HCT116 (cell line): ENCODE measurements around the gene LCLAT1. TPM values are rescaled to one million over a fixed set of nuclear protein-coding genes. Genes with fewer than 3 reads are reported as not detected.

Experiments
- ATAC-seq: fragments of 200-7000 bp; cut with Tn5 transposase; 2 replicates; pipeline ENCODE4 v1.9.1; 2020; ENCODE audit warnings: mild to moderate bottlenecking, moderate library complexity
- BruUV-seq: library from RNA; stranded (reverse); fragments of 400-500 nt; replicated peaks from 2 replicates; lab custom pipeline; 2021; lab: Mats Ljungman, UMichigan
- CTCF ChIA-PET: fragments of 300-600 bp; sonication (Branson Sonifier 250); formaldehyde crosslinking; loops from one replicate; lab custom pipeline; 2021; ENCODE audit warnings: antibody characterized with exemption; lab: Charles Lee
- POLR2A ChIA-PET: fragments of 300-600, 350-600 bp; sonication (Branson Sonifier 250); formaldehyde crosslinking; loops from one replicate; lab custom pipeline; 2021; ENCODE audit warnings: antibody characterized with exemption; lab: Charles Lee
- RAD21 ChIA-PET, 2 experiments: fragments of 300-600 bp; sonication (Branson Sonifier 250); formaldehyde crosslinking; loops; one replicate each; lab custom pipeline; 2023; ENCODE audit warnings: low total read pairs in 2 of 2; ENCODE audit not compliant: uncharacterized antibody in 2 of 2, unreplicated experiment in 2 of 2, low non-redundant PET in 1 of 2; lab: Charles Lee
- DNase-seq: peaks from one replicate; pipeline ENCODE4 v3.0.0-alpha.2; 2010; ENCODE audit warnings: low read depth, low spot score
- H2AFZ ChIP-seq: fragments of 200-600 bp; shearing (Covaris generic), sonication (generic); 2 replicates; pipeline ENCODE4 v1.6.1; 2017; ENCODE audit warnings: low read depth, mixed run types, mixed read lengths, antibody characterized with exemption, low read length; ENCODE audit not compliant: poor library complexity, severe bottlenecking
- H3K27ac ChIP-seq: 2 replicates; pipeline ENCODE4 v1.5.1; 2012; ENCODE audit warnings: low read depth, low read length
- H3K27me3 ChIP-seq: fragments of 200-600 bp; sonication (generic); 2 replicates; pipeline ENCODE4 v1.6.1; 2016; ENCODE audit warnings: mixed run types, low read length, mixed read lengths; ENCODE audit not compliant: insufficient read depth
- H3K36me3 ChIP-seq, 2 experiments: fragments of 200-500 bp in 1 of 2; fragments of 200-600 bp in 1 of 2; sonication (Bioruptor generic) in 1 of 2; sonication (generic) in 1 of 2; 2 replicates each; pipeline versions ENCODE4 v1.5.1 to v1.6.1; 2014 to 2016; ENCODE audit warnings: low read length in 2 of 2, inconsistent platforms in 1 of 2, mixed read lengths in 1 of 2, mixed run types in 1 of 2; ENCODE audit not compliant: insufficient read depth in 2 of 2, control insufficient read depth in 1 of 2
- H3K4me1 ChIP-seq, 2 experiments: fragments of 200-600 bp in 1 of 2; sonication (generic) in 1 of 2; 2 replicates each; pipeline versions ENCODE4 v1.5.1 to v1.6.1; 2012 to 2017; ENCODE audit warnings: low read length in 2 of 2, inconsistent platforms in 1 of 2, mild to moderate bottlenecking in 1 of 2, mixed read lengths in 1 of 2, mixed run types in 1 of 2, moderate library complexity in 1 of 2; ENCODE audit not compliant: insufficient read depth in 2 of 2, control insufficient read depth in 1 of 2
- H3K4me2 ChIP-seq: fragments of 200-600 bp; sonication (generic); 2 replicates; pipeline ENCODE4 v1.6.1; 2017; ENCODE audit warnings: mixed run types, low read length, mixed read lengths
- H3K4me3 ChIP-seq, 2 experiments: fragments of 200-600 bp in 1 of 2; sonication (generic) in 1 of 2; replicated peaks in 1 of 2; 2 replicates each; pipeline ENCODE4 v1.5.1; 2011 to 2016; ENCODE audit warnings: low read length in 2 of 2, control low read depth in 1 of 2, low read depth in 1 of 2, mild to moderate bottlenecking in 1 of 2, mixed read lengths in 1 of 2, mixed run types in 1 of 2
- H3K79me2 ChIP-seq: fragments of 200-600 bp; sonication (generic); 2 replicates; pipeline ENCODE4 v1.6.1; 2017; ENCODE audit warnings: mild to moderate bottlenecking, mixed run types, low read length, moderate library complexity, mixed read lengths; ENCODE audit not compliant: insufficient read depth
- H3K9ac ChIP-seq: fragments of 200-600 bp; sonication (generic); 2 replicates; pipeline ENCODE4 v1.6.1; 2016; ENCODE audit warnings: low read length, mixed read lengths
- H3K9me2 ChIP-seq: fragments of 200-600 bp; sonication (generic), shearing (Covaris generic); 2 replicates; pipeline ENCODE4 v1.6.1; 2017; ENCODE audit warnings: mixed run types, mild to moderate bottlenecking, moderate library complexity; ENCODE audit not compliant: insufficient read depth
- H3K9me3 ChIP-seq, 2 experiments: fragments of 200-500 bp in 1 of 2; fragments of 200-600 bp in 1 of 2; sonication (Bioruptor generic) in 1 of 2; sonication (generic) in 1 of 2; 2 replicates each; pipeline ENCODE4 v1.6.1; 2014 to 2017; ENCODE audit warnings: low read length in 2 of 2, mixed read lengths in 2 of 2, inconsistent platforms in 1 of 2, low read depth in 1 of 2, mild to moderate bottlenecking in 1 of 2, mixed run types in 1 of 2, moderate library complexity in 1 of 2; ENCODE audit not compliant: control insufficient read depth in 1 of 2, insufficient read depth in 1 of 2
- H4K20me1 ChIP-seq: fragments of 200-600 bp; sonication (generic), shearing (Covaris generic); 2 replicates; pipeline ENCODE4 v1.6.1; 2017; ENCODE audit warnings: mixed run types, mild to moderate bottlenecking, moderate library complexity; ENCODE audit not compliant: insufficient read depth
- CEBPB ChIP-seq: IDR thresholded peaks from 2 replicates; pipeline ENCODE4 v1.6.1; 2012; ENCODE audit warnings: low read depth
- EGR1 ChIP-seq: IDR thresholded peaks from 2 replicates; pipeline ENCODE4 v1.6.1; 2012; ENCODE audit warnings: low read depth
- EZH2 ChIP-seq: fragments of 200-600 bp; sonication (generic); IDR thresholded peaks from 2 replicates; pipeline ENCODE4 v1.6.1; 2017; ENCODE audit warnings: antibody characterized with exemption, mixed run types
- EZH2phosphoT487 ChIP-seq: fragments of 200-600 bp; IDR thresholded peaks from 2 replicates; pipeline ENCODE4 v1.6.1; 2018; ENCODE audit warnings: antibody characterized with exemption, borderline replicate concordance
- FOSL1 ChIP-seq: IDR thresholded peaks from 2 replicates; pipeline ENCODE4 v1.6.1; 2012; ENCODE audit warnings: low read depth
- POLR2A ChIP-seq: IDR thresholded peaks from 2 replicates; pipeline ENCODE4 v1.7.0; 2011; ENCODE audit warnings: borderline replicate concordance; ENCODE audit not compliant: insufficient read depth, insufficient read length; ENCODE audit errors: extremely low read depth
- POLR2AphosphoS5 ChIP-seq: IDR thresholded peaks from 2 replicates; pipeline ENCODE4 v1.6.1; 2011; ENCODE audit warnings: mild to moderate bottlenecking, low read depth, low read length, moderate library complexity
- SIN3A ChIP-seq: IDR thresholded peaks from 2 replicates; pipeline ENCODE4 v1.6.1; 2012; ENCODE audit warnings: low read depth
- SP1 ChIP-seq: IDR thresholded peaks from 2 replicates; pipeline ENCODE4 v1.6.1; 2012; ENCODE audit warnings: low read depth
- ZFX ChIP-seq: fragments of 450-650 bp; IDR thresholded peaks from 2 replicates; pipeline ENCODE4 v1.6.1; 2017
- ZNF274 ChIP-seq: fragments of 200-500 bp; sonication (Bioruptor generic); IDR thresholded peaks from 2 replicates; pipeline ENCODE4 v1.6.1; 2014; ENCODE audit warnings: mild to moderate bottlenecking, low read depth, low read length, inconsistent platforms
- intact Hi-C: fragments of 100-400 bp; cut with micrococcal nuclease; formaldehyde crosslinking; loops from 2 replicates; pipeline ENCODE4 v1.10.0; 2022
- total RNA-seq: library from RNA; stranded (reverse); gene quantifications from one replicate; pipeline ENCODE4 v1.2.1, GENCODE V29; 2021; ENCODE audit not compliant: unreplicated experiment
- TF ChIP-seq, protein P1 (sequence below): IDR thresholded peaks from 2 replicates; pipeline ENCODE4 v1.6.1; 2012
- TF ChIP-seq, protein P2 (sequence below): IDR thresholded peaks from 2 replicates; pipeline ENCODE4 v1.6.1; 2011; ENCODE audit warnings: mild to moderate bottlenecking, low read length, moderate library complexity; ENCODE audit not compliant: insufficient replicate concordance; ENCODE audit errors: extremely low read depth
- TF ChIP-seq, protein P3 (sequence below): IDR thresholded peaks from 2 replicates; pipeline ENCODE4 v1.6.1; 2012; ENCODE audit warnings: low read depth

LCLAT1 gene
- total RNA-seq, 1 experiment from 2014 or later = 36.2 TPM

DNA sequence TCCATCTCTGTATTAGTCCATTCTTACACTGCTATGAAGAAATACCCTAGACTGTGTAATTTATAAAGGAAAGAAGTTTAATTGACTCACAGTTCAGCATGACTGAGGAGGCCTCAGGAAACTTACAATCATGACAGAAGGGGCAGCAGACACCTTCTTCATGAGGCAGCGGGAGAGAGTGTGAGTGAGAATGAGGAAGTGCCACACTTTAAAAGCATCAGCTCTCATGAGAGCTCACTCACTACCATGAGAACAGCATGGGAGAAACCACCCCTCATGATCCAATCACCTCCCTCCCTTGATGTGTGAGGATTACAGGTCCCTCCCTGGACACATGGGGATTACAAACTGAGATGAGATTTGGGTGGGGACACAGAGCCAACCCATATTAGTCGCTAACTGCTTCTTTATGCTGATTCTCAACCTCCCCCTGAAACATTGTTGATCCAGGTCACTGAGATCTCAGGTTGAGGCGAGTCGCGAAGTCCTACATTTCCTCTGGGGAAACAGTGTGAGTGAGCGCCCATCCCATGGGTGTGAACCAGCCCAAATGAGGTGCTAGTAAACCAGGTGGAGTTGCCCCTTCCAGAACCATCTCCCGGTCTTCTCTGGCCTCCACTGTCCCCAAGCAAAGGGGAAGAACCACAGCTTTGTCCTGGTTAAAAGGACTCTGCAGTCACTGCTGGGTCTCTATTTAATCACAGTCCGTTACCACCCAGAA lies 236.3 kb downstream of the LCLAT1 start:
- Histone ChIP-seq H3K4me2 (no peak overlapping the region), H3K79me2 (no peaks in the 10 kb centered on the region), H4K20me1 (no peaks in the 10 kb centered on the region), H3K9me3 (no peaks in the 10 kb centered on the region), H3K4me3 (no peak overlapping the region), H3K4me1 (no peaks in the 10 kb centered on the region), H2AFZ (no peak overlapping the region), H3K36me3 (no peaks in the 10 kb centered on the region), H3K9me2 (no peaks in the 10 kb centered on the region), H3K27ac (no peak overlapping the region), H3K9ac (no peak overlapping the region), H3K27me3 (no peaks in the 10 kb centered on the region)
- ChIA-PET CTCF (no interaction called here), POLR2A (no interaction called here), RAD21 (no interaction called here)
- ATAC-seq = no peak
- intact Hi-C loops = no loop called here
- DNase-seq = no peak
- no TSS peak for BruUV-seq
- no peak for TF ChIP-seq EZH2
- TF ChIP-seq EGR1 = no peak
- TF ChIP-seq FOSL1 = no peak
- TF ChIP-seq, protein P1, sequence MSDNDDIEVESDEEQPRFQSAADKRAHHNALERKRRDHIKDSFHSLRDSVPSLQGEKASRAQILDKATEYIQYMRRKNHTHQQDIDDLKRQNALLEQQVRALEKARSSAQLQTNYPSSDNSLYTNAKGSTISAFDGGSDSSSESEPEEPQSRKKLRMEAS = no peak

DNA sequence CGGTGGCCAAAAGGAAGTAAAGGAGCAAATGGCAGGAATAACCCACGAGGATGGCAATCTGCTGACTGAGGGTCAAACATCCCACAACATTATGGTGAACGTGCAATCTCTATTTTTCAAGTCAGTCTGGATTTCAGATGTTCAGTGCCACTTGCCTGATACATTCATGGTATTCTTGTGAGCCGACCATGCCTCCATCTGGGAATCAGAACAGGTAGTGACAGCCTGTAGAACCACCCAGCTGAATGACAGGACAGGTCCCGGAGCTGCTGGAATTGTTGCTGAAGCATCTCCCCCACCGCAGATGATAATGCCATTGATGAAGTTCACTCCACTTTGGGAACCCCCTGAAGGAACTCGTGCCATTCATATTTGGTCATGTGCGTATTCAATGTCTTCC lies 237.0 kb downstream of the LCLAT1 start:
- Histone ChIP-seq H3K27ac (no peak overlapping the region), H3K4me1 (no peaks in the 10 kb centered on the region), H3K9ac (no peak overlapping the region), H2AFZ (no peak overlapping the region), H3K79me2 (no peaks in the 10 kb centered on the region), H4K20me1 (no peaks in the 10 kb centered on the region), H3K27me3 (no peaks in the 10 kb centered on the region), H3K36me3 (no peaks in the 10 kb centered on the region), H3K9me2 (no peaks in the 10 kb centered on the region), H3K9me3 (no peaks in the 10 kb centered on the region), H3K4me2 (no peak overlapping the region), H3K4me3 (no peak overlapping the region)
- BruUV-seq = no TSS peak
- RAD21 ChIA-PET = no interaction called here
- POLR2A ChIA-PET = no interaction called here
- TF ChIP-seq EGR1 = no peak
- TF ChIP-seq, protein P2, sequence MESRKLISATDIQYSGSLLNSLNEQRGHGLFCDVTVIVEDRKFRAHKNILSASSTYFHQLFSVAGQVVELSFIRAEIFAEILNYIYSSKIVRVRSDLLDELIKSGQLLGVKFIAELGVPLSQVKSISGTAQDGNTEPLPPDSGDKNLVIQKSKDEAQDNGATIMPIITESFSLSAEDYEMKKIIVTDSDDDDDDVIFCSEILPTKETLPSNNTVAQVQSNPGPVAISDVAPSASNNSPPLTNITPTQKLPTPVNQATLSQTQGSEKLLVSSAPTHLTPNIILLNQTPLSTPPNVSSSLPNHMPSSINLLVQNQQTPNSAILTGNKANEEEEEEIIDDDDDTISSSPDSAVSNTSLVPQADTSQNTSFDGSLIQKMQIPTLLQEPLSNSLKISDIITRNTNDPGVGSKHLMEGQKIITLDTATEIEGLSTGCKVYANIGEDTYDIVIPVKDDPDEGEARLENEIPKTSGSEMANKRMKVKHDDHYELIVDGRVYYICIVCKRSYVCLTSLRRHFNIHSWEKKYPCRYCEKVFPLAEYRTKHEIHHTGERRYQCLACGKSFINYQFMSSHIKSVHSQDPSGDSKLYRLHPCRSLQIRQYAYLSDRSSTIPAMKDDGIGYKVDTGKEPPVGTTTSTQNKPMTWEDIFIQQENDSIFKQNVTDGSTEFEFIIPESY = no peak
- no peak for TF ChIP-seq ZFX
- TF ChIP-seq, protein P3, sequence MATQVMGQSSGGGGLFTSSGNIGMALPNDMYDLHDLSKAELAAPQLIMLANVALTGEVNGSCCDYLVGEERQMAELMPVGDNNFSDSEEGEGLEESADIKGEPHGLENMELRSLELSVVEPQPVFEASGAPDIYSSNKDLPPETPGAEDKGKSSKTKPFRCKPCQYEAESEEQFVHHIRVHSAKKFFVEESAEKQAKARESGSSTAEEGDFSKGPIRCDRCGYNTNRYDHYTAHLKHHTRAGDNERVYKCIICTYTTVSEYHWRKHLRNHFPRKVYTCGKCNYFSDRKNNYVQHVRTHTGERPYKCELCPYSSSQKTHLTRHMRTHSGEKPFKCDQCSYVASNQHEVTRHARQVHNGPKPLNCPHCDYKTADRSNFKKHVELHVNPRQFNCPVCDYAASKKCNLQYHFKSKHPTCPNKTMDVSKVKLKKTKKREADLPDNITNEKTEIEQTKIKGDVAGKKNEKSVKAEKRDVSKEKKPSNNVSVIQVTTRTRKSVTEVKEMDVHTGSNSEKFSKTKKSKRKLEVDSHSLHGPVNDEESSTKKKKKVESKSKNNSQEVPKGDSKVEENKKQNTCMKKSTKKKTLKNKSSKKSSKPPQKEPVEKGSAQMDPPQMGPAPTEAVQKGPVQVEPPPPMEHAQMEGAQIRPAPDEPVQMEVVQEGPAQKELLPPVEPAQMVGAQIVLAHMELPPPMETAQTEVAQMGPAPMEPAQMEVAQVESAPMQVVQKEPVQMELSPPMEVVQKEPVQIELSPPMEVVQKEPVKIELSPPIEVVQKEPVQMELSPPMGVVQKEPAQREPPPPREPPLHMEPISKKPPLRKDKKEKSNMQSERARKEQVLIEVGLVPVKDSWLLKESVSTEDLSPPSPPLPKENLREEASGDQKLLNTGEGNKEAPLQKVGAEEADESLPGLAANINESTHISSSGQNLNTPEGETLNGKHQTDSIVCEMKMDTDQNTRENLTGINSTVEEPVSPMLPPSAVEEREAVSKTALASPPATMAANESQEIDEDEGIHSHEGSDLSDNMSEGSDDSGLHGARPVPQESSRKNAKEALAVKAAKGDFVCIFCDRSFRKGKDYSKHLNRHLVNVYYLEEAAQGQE = no peak
- no peak for TF ChIP-seq ZNF274
- TF ChIP-seq SIN3A = no peak
- no peak for TF ChIP-seq CEBPB
- no peak for TF ChIP-seq SP1
- TF ChIP-seq POLR2A = no peak
- TF ChIP-seq POLR2AphosphoS5 = no peak
- TF ChIP-seq EZH2phosphoT487 = no peak
- DNase-seq = no peak
- intact Hi-C loops = no loop called here
- ATAC-seq = no peak
- CTCF ChIA-PET = no interaction called here
